ENCODE results near the gene CCDC9B.

CCDC9B gene

DNA sequence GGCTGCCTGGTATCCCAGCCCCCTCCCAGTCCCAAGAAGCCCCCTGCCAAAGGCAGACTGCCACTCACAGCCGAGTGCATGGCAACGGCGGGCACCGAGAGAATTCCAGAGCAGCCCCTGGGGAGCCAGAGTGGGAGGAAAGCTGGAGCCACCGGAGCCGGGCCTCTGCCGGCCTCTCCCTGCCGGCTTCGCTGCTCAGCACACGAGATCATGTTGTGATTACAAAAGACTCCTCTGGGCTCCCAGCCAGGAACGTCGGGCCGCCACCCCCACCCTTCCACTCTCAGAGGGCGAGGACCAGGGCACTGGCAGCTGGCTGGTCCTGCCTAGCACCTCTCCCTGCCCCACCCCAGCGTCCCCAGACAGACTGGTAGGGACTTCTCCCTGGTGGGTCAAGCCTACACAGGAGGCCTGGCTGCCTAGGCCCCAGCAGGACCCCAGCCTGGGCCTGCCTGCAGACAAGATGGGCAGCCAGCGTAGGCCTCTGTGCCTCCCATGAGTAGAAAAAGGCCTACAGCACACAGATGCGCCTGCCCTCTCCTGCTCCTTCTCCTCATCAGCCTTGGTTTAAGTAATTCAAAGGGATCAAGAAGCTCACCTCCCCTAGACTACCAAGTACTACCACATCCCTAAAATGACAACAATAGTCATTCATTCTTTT, at the start of gene CCDC9B:
Gene CCDC9B (minus strand): TSS at position 200 of the 661 bp plus-strand sequence. CDS start 120 bp downstream, at position 80.
- H3K9me3 ChIP-seq (ENCODE audit: control insufficient read depth in 1 of 2, low read length in 2 of 2), result no peaks in the 10 kb centered on the region
- peak within 1 kb of the TSS; percentile 93 for H3K27ac ChIP-seq (ENCODE audit: low read length)
- no peaks in the 10 kb centered on the region for H3K27me3 ChIP-seq (ENCODE audit: low read depth, low read length)
- H3K4me3 ChIP-seq (ENCODE audit: low read depth in 1 of 2, low read length in 2 of 2), result peak within 1 kb of the TSS; percentile 54 to 56
- peaks cover 47 to 84% of the 10 kb centered on the region in 2 donors for H3K4me1 ChIP-seq (ENCODE audit: control insufficient read depth in 1 of 2, insufficient read depth in 2 of 2, low read length in 2 of 2)
- H3K36me3 ChIP-seq (ENCODE audit: control insufficient read depth in 1 of 2, insufficient read depth in 2 of 2, low read length in 2 of 2), result peaks cover 0 to 8% of the 10 kb centered on the region in 2 donors

GRCh38 chr15:40389824-40390595, 49.3 kb upstream of the CCDC9B start:
- no peak overlapping the region for H3K27ac ChIP-seq (ENCODE audit: low read length)
- H3K9me3 ChIP-seq (ENCODE audit: control insufficient read depth in 1 of 2, low read length in 2 of 2), result no peaks in the 10 kb centered on the region
- H3K36me3 ChIP-seq (ENCODE audit: control insufficient read depth in 1 of 2, insufficient read depth in 2 of 2, low read length in 2 of 2), result peaks cover 18 to 47% of the 10 kb centered on the region in 2 donors
- H3K4me3 ChIP-seq (ENCODE audit: low read depth in 1 of 2, low read length in 2 of 2), result no peak overlapping the region
- H3K27me3 ChIP-seq (ENCODE audit: low read depth, low read length), result no peaks in the 10 kb centered on the region
- no peaks in the 10 kb centered on the region for H3K4me1 ChIP-seq (ENCODE audit: control insufficient read depth in 1 of 2, insufficient read depth in 2 of 2, low read length in 2 of 2)

DNA sequence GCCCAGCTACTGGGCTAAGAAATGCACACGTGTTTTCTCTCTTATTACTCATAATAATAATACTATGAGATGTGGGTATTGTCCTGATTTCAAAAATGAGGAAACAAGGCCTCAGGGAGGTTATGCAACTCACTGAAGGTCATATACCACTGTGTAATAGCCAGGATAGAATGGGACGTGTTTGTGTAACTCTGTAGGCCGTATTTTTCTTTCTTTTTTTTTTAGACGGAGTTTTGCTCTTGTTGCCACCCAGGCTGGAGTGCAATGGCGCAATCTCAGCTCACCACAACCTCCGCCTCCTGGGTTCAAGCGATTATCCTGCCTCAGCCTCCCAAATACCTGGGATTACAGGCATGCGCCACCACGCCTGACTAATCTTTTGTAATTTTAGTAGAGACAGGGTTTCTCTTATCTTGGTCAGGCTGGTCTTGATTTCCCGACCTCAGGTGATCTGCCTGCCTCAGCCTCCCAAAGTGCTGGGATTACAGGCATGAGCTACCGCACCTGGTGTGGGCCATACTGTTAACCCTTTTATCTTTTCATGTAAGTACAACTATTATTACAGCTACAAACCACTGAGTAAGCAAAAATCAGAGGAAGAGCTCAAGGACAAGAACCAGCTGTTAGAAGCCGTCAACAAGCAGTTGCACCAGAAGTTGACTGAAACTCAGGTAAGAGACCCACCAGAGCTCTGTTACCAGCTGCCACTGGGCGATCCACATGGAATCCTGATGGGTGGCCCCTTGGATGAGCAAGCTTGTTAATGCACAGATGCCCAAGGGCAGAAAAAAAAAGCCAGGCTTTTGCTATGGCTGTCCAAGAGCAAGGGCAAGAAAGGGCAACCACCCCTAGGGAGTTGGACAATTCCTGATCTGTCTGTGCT, 48.4 kb upstream of the CCDC9B start:
- H3K4me3 ChIP-seq (ENCODE audit: low read depth in 1 of 2, low read length in 2 of 2), result no peak overlapping the region
- no peaks in the 10 kb centered on the region for H3K4me1 ChIP-seq (ENCODE audit: control insufficient read depth in 1 of 2, insufficient read depth in 2 of 2, low read length in 2 of 2)
- no peak overlapping the region for H3K27ac ChIP-seq (ENCODE audit: low read length)

GRCh38 chr15:40386480-40386879, 45.7 kb upstream of the CCDC9B start:
- Histone ChIP-seq H3K9me3 (ENCODE audit: control insufficient read depth in 1 of 2, low read length in 2 of 2) (no peaks in the 10 kb centered on the region), H3K27ac (ENCODE audit: low read length) (no peak overlapping the region), H3K4me1 (ENCODE audit: control insufficient read depth in 1 of 2, insufficient read depth in 2 of 2, low read length in 2 of 2) (peaks cover 0 to 11% of the 10 kb centered on the region in 2 donors), H3K4me3 (ENCODE audit: low read depth in 1 of 2, low read length in 2 of 2) (no peak overlapping the region), H3K27me3 (ENCODE audit: low read depth, low read length) (no peaks in the 10 kb centered on the region), H3K36me3 (ENCODE audit: control insufficient read depth in 1 of 2, insufficient read depth in 2 of 2, low read length in 2 of 2) (peaks cover 11 to 37% of the 10 kb centered on the region in 2 donors)

More for the DNA sequence above, 48.4 kb upstream of the CCDC9B start:
- peaks cover 18 to 47% of the 10 kb centered on the region in 2 donors for H3K36me3 ChIP-seq (ENCODE audit: control insufficient read depth in 1 of 2, insufficient read depth in 2 of 2, low read length in 2 of 2)
- H3K9me3 ChIP-seq (ENCODE audit: control insufficient read depth in 1 of 2, low read length in 2 of 2), result no peaks in the 10 kb centered on the region
- no peaks in the 10 kb centered on the region for H3K27me3 ChIP-seq (ENCODE audit: low read depth, low read length)

- Histone ChIP-seq H3K4me1 (ENCODE audit: control insufficient read depth in 1 of 2, insufficient read depth in 2 of 2, low read length in 2 of 2) (peaks cover 0 to 11% of the 10 kb centered on the region in 2 donors), H3K27me3 (ENCODE audit: low read depth, low read length) (no peaks in the 10 kb centered on the region), H3K27ac (ENCODE audit: low read length) (peak within 1 kb of the TSS; percentile 36), H3K36me3 (ENCODE audit: control insufficient read depth in 1 of 2, insufficient read depth in 2 of 2, low read length in 2 of 2) (peaks cover 11 to 13% of the 10 kb centered on the region in 2 donors), H3K9me3 (ENCODE audit: control insufficient read depth in 1 of 2, low read length in 2 of 2) (no peaks in the 10 kb centered on the region), H3K4me3 (ENCODE audit: low read depth in 1 of 2, low read length in 2 of 2) (peak within 1 kb of the TSS; percentile 81 to 94)
These were observed 42.1 kb upstream of the CCDC9B start, which contains the start of gene KNSTRN for GRCh38 chr15:40382580-40383456. TSS of gene KNSTRN (plus strand) at chr15:40382721. CDS start at chr15:40382836, 115 bp downstream.

DNA sequence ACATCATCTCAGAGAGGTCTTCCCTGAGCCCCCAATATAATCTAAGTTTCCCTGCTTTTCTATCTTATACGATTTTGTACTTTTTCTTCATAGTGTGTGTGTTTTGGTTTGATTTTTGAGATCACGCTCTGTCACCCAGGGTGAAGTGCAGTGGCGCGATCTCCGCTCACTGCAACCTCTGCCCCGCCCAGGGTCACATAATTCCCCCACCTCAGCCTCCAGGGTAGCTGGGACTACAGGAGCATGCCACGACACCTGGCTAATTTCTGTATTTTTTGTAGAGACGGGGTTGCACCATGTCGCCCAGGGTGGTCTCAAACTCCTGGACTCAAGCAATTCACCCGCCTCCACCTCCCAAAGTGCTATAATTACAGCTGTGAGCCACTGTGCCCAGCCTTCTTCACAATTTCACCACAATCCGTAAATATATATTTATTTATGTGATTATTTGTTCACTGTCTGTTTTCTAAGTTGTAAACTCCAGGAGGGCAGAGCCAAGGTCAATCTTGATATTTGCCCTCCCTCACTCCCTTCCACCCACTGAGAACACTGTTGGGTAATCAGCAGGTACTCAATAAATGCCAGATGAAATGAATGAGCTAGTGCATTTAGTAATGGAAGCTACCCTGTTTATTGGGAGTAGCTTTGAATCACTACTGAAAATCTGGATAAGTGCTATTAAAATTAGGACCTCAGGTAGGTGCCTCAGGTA, 41.2 kb upstream of the CCDC9B start:
- no peak overlapping the region for H3K27ac ChIP-seq (ENCODE audit: low read length)
- H3K36me3 ChIP-seq (ENCODE audit: control insufficient read depth in 1 of 2, insufficient read depth in 2 of 2, low read length in 2 of 2), result peaks cover 6 to 8% of the 10 kb centered on the region in 2 donors
- no peaks in the 10 kb centered on the region for H3K27me3 ChIP-seq (ENCODE audit: low read depth, low read length)
- H3K9me3 ChIP-seq (ENCODE audit: control insufficient read depth in 1 of 2, low read length in 2 of 2), result no peaks in the 10 kb centered on the region
- H3K4me3 ChIP-seq (ENCODE audit: low read depth in 1 of 2, low read length in 2 of 2), result peak overlapping the region; percentile 81 to 94
- H3K4me1 ChIP-seq (ENCODE audit: control insufficient read depth in 1 of 2, insufficient read depth in 2 of 2, low read length in 2 of 2), result peaks cover 0 to 11% of the 10 kb centered on the region in 2 donors

DNA sequence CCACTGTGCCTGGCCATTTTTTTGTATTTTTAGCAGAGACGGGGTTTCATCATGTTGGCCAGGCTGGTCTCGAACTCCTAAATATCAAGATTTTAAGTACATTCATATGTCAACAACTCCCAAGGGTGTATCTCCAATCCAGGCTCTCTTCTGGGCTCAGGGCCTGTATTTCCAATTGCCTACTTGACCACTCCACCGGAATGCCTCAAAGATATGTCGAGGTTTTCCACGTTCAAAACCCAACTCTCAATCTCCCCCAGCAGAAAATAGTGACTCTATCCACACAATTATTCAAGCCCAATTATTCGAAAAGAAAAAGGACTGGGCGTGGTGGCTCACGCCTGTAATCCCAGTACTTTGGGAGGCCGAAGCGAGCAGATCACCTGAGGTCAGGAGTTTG, 39.9 kb upstream of the CCDC9B start:
- Histone ChIP-seq H3K27ac (ENCODE audit: low read length) (no peak overlapping the region), H3K36me3 (ENCODE audit: control insufficient read depth in 1 of 2, insufficient read depth in 2 of 2, low read length in 2 of 2) (no peaks in the 10 kb centered on the region), H3K27me3 (ENCODE audit: low read depth, low read length) (no peaks in the 10 kb centered on the region), H3K9me3 (ENCODE audit: control insufficient read depth in 1 of 2, low read length in 2 of 2) (no peaks in the 10 kb centered on the region), H3K4me1 (ENCODE audit: control insufficient read depth in 1 of 2, insufficient read depth in 2 of 2, low read length in 2 of 2) (peaks cover 0 to 11% of the 10 kb centered on the region in 2 donors), H3K4me3 (ENCODE audit: low read depth in 1 of 2, low read length in 2 of 2) (no peak overlapping the region)

- H3K27ac ChIP-seq (ENCODE audit: low read length), result no peak overlapping the region
These were observed 39.1 kb upstream of the CCDC9B start for GRCh38 chr15:40379853-40380252.

DNA sequence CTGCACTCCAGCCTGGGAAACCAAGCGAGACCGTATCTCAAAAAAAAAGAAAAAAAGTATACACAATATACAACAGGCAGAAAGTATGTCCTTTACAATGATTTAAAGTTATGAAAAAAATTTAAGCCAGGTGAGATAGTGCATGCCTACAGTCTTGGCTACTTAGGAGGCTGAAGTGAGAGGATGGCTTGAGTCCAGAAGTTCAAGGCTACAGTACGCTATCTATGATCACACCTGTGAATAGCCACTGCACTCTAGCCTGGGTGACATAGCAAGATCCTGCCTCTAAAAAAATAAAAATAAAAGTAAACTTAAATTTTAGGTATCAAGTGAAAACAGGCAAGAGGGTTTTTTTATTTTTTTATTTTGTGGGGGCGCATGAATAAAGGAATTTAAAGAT, 38.6 kb upstream of the CCDC9B start:
- H3K36me3 ChIP-seq (ENCODE audit: control insufficient read depth in 1 of 2, insufficient read depth in 2 of 2, low read length in 2 of 2), result no peaks in the 10 kb centered on the region
- no peak overlapping the region for H3K4me3 ChIP-seq (ENCODE audit: low read depth in 1 of 2, low read length in 2 of 2)
- H3K4me1 ChIP-seq (ENCODE audit: control insufficient read depth in 1 of 2, insufficient read depth in 2 of 2, low read length in 2 of 2), result peaks cover 0 to 11% of the 10 kb centered on the region in 2 donors
- no peaks in the 10 kb centered on the region for H3K9me3 ChIP-seq (ENCODE audit: control insufficient read depth in 1 of 2, low read length in 2 of 2)
- no peak overlapping the region for H3K27ac ChIP-seq (ENCODE audit: low read length)
- H3K27me3 ChIP-seq (ENCODE audit: low read depth, low read length), result no peaks in the 10 kb centered on the region

More at GRCh38 chr15:40379853-40380252, 39.1 kb upstream of the CCDC9B start:
- Histone ChIP-seq H3K4me3 (ENCODE audit: low read depth in 1 of 2, low read length in 2 of 2) (no peak overlapping the region), H3K36me3 (ENCODE audit: control insufficient read depth in 1 of 2, insufficient read depth in 2 of 2, low read length in 2 of 2) (no peaks in the 10 kb centered on the region), H3K4me1 (ENCODE audit: control insufficient read depth in 1 of 2, insufficient read depth in 2 of 2, low read length in 2 of 2) (peaks cover 0 to 11% of the 10 kb centered on the region in 2 donors), H3K9me3 (ENCODE audit: control insufficient read depth in 1 of 2, low read length in 2 of 2) (no peaks in the 10 kb centered on the region), H3K27me3 (ENCODE audit: low read depth, low read length) (no peaks in the 10 kb centered on the region)

- no peaks in the 10 kb centered on the region for H3K36me3 ChIP-seq (ENCODE audit: control insufficient read depth in 1 of 2, insufficient read depth in 2 of 2, low read length in 2 of 2)
- no peak overlapping the region for H3K4me3 ChIP-seq (ENCODE audit: low read depth in 1 of 2, low read length in 2 of 2)
- no peaks in the 10 kb centered on the region for H3K9me3 ChIP-seq (ENCODE audit: control insufficient read depth in 1 of 2, low read length in 2 of 2)
- no peak overlapping the region for H3K27ac ChIP-seq (ENCODE audit: low read length)
- H3K27me3 ChIP-seq (ENCODE audit: low read depth, low read length), result no peaks in the 10 kb centered on the region
- no peaks in the 10 kb centered on the region for H3K4me1 ChIP-seq (ENCODE audit: control insufficient read depth in 1 of 2, insufficient read depth in 2 of 2, low read length in 2 of 2)
These were observed 36.9 kb upstream of the CCDC9B start for GRCh38 chr15:40377606-40378005.
